ENCODE results near the gene DNAJB14.

DNA sequence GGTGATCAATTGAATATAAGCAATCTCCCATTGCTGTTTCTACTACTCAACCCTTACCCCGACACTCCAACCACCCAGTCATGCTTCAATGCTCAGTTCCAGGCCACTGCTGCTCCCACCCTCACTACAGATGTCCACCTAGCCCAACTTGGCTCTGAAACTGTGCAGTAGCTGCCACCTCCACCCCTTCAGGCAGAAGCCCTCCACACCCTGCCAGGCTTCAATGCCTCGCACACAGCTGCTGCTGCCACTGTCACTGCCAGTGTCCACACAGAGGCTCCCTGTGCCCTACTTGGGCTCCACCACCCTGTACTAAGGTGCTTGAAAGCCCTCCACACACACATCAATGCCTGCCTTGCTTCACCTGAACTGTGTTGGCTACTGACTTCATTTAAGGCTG, 86.8 kb downstream of the DNAJB14 start:
- TF ChIP-seq, protein P1, sequence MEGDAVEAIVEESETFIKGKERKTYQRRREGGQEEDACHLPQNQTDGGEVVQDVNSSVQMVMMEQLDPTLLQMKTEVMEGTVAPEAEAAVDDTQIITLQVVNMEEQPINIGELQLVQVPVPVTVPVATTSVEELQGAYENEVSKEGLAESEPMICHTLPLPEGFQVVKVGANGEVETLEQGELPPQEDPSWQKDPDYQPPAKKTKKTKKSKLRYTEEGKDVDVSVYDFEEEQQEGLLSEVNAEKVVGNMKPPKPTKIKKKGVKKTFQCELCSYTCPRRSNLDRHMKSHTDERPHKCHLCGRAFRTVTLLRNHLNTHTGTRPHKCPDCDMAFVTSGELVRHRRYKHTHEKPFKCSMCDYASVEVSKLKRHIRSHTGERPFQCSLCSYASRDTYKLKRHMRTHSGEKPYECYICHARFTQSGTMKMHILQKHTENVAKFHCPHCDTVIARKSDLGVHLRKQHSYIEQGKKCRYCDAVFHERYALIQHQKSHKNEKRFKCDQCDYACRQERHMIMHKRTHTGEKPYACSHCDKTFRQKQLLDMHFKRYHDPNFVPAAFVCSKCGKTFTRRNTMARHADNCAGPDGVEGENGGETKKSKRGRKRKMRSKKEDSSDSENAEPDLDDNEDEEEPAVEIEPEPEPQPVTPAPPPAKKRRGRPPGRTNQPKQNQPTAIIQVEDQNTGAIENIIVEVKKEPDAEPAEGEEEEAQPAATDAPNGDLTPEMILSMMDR (IDR thresholded peaks at IDR 0.05), result no peak
- TF ChIP-seq POLR2A (IDR thresholded peaks at IDR 0.05), result no peak

Measured in lower leg skin (tissue), 3 donors.